HG02623 (cell line): ENCODE measurements around the gene MRO.
A peak's percentile ranks its signal among the peaks of the same experiment; 100 is the strongest.
"Not testable (repeated sequence)": the region's sequence is repeated elsewhere in the genome, so short reads cannot be mapped to it uniquely, and the experiment has no call there.

ENCODE experiments used
- ATAC-seq: cut with Tn5 transposase; IDR thresholded peaks from one replicate; pipeline ENCODE4 v1.9.1; 2021; ENCODE audit warnings: moderate library complexity; ENCODE audit not compliant: unreplicated experiment

MRO gene

DNA sequence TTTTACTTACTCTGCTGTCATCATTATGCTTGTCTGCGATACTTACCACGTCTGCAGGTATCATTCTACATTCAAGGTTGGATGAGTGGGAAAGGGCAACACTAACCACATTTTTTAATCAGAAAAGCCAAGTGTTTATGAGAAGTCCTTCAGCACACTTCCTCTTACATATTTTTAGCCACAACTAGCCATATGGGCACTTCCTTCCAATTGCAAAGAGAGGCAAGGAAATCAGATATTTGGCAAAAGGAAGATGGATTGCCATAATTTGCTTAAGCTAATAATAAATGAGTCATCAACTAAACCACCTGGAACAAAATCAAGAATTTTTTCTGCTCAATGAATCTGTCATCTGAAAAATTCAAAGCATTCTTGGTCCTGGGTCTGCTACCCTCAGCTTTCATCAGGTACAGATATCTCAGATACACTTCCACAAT is 16.7 kb upstream of the MRO start:
- no peak for ATAC-seq

DNA sequence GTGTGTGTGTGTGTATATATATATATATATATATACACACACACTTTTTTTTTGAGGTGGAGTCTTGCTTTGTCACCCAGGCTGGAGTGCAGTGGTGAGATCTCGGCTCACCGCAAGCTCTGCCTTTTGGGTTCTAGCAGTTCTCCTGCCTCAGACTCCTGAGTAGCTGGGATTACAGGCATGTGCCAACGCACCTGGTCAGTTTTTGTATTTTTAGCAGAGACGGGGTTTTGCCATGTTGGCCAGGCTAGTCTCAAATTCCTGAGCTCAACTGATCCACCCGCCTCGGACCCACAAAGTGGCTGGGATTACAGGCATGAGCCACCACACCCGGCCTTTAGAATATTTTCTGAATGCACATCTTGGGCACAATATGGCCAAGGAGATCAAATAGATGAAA is 13.7 kb upstream of the MRO start:
- ATAC-seq: not testable (repeated sequence)

- peak; percentile 60 for ATAC-seq
Measured at GRCh38 chr18:50832754-50833153, 12.9 kb upstream of the MRO start.

GRCh38 chr18:50830544-50830943 is 10.7 kb upstream of the MRO start:
- ATAC-seq: peak; percentile 56

DNA sequence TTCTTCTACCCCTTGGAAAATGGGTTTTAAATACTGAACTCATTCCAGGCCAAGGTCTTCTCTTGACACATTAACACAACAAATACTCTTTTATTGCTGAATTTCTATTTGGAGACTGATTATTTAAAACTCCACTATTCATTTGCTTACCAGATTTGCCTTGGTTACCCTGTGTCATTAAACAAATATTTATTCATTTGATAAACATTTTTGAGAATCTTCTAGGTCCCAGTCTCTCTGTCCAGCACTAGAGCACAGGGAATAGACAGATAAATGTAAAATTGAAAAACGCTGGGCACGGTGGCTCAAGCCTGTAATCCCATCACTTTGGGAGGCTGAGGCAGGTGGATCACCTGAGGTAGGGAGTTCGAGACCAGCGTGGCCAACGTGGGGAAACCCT is 9.8 kb upstream of the MRO start:
- ATAC-seq: no peak

DNA sequence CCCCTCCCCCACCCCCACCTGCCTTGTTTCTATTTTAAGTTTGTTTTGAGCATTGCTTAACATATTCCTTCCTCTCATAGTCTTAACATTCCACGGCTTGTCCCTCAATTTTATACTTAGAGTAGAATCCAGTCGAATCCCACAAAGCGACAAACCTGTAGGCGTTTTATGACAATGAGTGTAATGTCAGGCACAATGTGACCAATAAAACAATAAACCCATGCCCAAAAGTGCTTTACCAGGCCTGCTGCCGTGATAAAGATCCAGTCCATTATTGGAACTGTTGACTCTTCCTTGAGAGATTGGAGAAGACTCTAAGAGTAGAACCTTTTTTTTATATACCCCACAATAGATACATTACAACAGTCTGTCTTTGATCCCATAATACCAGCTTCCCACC is 6.2 kb upstream of the MRO start:
- no peak for ATAC-seq

DNA sequence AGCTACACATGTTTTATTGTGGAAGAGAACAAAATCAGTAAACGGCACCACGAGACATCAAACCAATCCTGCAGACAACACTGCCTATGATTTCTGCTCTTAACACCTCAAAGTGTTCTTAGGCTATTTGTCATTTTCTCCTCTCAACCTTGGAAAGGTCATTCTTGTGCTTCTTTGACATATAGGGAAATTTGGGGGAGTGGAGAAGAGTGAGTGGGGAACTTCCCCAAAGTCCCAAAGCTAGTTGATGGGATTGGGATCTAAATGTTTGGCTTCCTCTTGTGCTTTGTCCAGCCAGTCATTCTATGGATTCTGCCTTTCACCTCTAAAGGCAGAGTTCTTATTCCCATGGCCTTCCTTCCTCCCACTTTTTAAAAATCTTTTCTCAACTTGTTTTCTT is 5.8 kb upstream of the MRO start:
- ATAC-seq: no peak

DNA sequence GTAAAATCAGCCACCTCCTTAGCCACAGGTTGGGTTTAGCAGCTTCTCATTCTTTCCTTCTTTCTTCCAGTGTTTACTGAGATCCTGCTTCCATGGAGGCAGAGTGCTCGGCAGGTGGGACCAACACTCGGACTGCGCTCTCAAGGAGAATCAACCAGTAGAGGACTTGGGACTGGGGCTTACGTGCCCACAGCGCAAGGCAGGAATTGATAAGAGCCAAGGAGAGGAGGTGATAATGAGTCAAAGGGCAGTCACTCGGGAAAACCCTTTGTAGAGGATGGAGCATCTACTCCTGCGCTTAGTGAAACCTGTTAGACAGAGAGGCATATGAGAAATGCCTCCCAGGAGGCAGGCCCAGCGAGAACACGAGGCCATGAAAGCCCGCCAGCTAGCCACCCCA is 2.9 kb upstream of the MRO start:
- no peak for ATAC-seq

DNA sequence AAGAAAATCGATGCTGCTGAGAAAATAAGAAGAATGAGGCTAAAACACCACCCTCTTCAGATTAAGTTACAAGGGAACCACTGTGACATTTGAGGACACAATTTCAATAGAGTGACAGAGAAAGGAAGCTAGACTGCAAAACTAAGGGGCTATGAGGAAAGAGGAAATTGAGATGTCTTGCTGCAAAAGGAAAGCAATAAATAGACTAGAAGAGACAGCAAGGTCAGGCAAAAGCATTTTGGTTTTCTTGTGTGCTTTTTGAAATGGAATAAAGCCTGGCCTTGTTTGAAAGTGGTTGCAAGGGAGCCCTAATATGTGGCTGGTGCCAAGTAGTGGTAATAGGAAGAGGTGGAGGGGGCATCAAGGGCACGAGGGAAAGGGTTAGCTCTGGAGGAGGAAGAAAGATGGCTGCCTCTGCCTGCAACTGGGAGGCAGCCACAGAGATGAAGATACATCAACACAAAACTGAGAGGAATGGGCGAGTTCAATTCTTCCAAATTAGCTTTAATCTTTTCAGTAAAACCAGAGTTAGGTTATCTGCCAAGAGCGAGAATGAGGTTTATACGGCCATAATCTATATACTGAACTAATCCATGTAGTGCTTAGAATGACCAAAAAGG is 1.2 kb upstream of the MRO start:
- ATAC-seq: no peak

DNA sequence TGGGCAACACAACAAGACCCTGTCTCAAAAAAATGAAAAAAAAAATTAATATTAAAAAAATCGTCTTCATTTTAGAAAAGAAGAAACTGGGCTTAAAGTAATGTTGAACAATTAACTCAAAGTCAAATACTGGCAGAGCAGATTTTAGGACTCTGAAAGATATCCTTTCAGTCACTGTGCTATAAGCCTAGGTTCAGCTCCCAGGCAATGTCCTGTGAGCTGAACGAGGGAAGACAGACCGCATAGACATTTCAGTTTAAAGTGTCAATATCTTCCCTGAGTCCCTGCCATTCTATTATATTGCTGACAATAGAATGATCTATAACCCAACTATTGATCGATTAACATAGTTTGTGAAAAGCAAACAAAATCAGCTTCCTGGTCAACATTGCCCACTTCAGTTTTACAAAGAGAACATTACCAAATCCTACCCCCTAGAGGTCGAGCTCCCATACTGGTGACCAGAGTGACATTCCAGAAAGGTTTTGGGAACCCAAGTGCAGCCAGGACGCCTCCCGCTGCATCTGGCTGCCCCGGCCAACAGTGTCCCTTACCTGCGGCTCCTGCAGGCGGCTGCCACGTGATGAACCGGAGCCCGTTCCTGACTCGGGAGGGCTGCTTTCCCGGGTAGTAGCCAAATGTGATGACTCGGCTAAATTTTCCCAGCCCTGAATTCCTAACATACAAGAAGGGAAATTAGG is 639 bp downstream of the MRO start:
- ATAC-seq: no peak

DNA sequence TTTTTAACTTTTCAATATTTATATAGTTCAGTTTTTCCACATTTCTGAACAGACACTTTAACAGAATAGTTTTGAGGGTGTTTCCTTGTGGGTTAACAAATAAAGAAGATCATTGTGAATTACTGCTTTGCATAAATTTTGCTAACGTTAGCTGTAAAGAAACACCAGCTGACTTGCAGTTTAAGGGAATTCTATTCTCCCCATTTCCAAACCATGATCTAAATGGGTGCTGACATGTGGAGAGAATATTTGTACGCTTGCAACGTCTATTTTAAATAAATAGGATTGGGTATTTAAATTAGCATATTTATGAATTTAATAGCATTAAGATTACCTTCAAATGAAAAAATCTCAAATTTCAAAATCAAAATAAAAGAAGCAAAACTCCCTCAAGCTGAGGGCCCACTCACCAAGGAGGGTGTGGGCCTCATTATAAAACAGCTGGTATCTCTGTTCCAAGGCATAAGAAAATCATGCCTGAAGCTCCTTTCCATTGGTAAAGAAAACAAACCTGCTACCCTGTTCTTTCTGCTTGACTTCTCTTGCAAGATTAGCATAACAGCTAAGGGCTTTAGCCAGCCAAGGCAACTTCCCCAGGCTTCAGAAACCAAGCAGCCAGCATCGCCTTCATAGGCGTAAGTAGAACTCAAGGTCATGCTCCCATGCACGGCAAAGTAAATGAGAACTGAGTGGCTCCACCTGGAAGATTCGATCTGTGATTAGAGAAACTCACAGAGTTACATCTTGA is 3.2 kb downstream of the MRO start:
- ATAC-seq: no peak

GRCh38 chr18:50814395-50814794 is 5.4 kb downstream of the MRO start:
- no peak for ATAC-seq

DNA sequence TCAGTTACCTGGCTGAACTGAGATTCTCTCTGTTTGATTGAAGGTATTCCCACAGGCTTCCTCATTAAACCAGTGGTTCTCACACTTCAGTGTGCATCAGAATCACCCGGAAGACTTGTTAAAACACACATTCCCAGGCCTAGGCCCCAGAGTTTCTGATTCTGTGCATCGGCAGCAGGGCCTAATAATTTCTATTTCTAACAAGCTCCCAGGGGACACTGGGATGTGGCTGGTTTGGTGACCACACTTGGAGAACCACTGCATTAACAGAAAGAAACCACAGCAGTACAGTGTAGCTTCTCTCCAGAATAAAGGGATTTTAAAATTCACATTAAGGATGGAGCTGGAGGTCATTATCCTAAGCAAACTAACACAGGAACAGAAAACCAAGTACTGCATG is 6.5 kb downstream of the MRO start:
- ATAC-seq: no peak

DNA sequence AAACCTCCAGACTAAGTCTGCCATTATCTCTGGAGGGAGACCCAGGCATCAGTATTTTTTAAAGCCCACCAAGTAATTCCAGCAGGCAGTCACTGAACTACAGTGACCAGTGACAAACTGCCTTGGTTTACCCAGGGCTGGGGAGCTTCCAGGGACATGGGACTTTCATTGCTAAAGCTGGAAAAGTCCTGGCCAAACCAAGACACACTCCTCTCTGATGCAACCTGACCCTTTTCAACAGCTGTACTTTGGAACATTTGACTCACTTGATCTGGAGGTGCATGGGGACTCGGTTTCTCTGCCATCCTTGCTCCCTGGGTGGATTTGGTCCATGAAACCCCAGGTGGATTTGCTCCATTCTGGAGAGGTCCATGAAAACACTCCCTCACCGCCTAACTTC is 7.0 kb downstream of the MRO start:
- no peak for ATAC-seq

- no peak for ATAC-seq
Measured at GRCh38 chr18:50807176-50807575, 12.6 kb downstream of the MRO start.

DNA sequence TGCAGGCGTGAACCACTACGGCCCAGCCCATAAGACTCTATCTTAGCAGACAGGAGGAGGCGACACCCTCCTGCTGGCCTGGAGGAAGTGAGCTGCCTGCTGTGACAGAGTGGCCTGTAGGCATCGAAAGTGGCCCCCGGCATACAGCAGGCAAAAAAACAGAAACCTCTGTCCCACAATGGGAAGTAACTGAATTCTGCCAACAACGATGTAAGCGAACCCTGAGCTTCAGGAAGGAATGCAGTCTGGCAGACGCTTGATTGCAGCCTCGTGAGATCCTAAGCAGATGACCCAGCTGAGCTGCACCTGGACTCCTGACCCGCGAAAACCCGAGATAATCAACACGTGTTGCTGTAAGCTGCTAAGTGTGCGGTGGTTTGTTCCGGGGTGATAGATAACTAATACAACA is 13.6 kb downstream of the MRO start:
- ATAC-seq: no peak

DNA sequence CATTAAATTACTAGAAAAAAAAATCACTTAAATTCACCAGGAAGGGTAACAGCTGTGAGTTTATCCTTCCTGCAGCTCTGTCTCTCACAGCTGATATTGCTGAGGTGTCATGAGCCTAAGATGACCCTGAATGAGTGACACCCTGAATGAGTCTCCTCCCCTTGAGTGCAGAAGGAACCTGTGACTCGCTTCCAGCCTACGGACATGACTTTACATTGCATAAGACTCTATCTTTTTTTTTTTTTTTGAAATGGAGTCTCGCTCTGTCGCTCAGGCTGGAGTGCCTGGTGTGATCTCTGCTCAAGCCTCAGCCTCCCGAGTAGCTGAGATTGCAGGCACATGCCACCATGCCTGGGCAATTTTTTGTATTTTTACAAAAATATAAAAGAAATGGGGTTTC is 14.1 kb downstream of the MRO start:
- no peak for ATAC-seq

DNA sequence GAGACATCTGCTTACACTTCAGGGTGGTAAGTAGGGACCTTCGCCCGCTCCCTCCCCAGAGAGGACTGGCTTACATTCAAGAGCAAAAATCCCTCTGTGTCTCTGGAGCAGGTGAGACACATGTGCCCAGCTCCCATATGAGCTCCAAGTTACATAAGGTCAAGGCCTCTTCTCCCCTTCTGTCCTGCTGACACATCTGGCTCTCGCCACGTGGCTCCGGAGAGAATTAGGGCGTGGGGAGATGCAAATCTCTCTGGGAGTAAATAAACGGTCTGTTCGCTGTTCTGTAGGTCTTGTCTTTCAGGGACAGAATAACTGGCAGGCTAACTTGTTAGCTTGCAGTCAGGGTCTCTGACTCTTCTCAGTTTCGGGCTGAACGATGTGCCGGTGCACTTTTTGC is 16.2 kb downstream of the MRO start:
- ATAC-seq: no peak

GRCh38 chr18:50802141-50802540 is 17.7 kb downstream of the MRO start:
- ATAC-seq: no peak

- ATAC-seq: no peak
Measured at GRCh38 chr18:50797142-50797541, 22.7 kb downstream of the MRO start.

DNA sequence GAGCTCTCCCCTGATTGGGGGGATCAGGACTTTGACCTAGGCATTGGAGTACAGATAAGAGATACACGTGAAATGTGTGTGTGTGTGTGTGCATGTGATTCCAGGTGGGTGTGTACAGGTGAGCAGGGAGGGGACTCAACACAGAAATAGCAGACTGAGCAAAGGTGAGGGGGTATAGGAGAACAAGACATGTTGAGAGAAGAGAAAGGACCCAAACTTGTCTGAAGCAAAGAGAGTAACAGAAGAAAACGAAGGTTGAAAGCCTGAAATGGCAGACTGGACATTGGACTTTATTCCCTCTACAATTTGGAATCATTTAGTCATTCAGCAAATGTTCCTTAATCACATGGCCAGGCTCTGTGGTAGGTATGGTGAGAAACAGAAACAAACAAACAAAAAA is 23.3 kb downstream of the MRO start:
- ATAC-seq: no peak
